BLaER1 treated with 17β-estradiol and CSF1 and Interleukin-3, amounts not matched to agents 10 nM and 100 nM (cell line): ENCODE data around the gene AP3D1.

ENCODE experiments used
- H3K27ac ChIP-seq, 11 experiments: shearing (Covaris generic); formaldehyde crosslinking; 2 replicates each; pipeline ENCODE4 v1.8.1; 2022
- H3K27me3 ChIP-seq, 11 experiments: shearing (Covaris generic); formaldehyde crosslinking; 2 replicates each; pipeline ENCODE4 v1.8.1; 2022
- H3K36me3 ChIP-seq, 11 experiments: shearing (Covaris generic); formaldehyde crosslinking; 2 replicates each; pipeline ENCODE4 v1.8.1; 2022
- H3K4me1 ChIP-seq, 10 experiments: shearing (Covaris generic); formaldehyde crosslinking; 2 replicates each; pipeline ENCODE4 v1.8.1; 2022
- H3K4me2 ChIP-seq, 11 experiments: shearing (Covaris generic); formaldehyde crosslinking; 2 replicates each; pipeline ENCODE4 v1.8.1; 2022
- H3K4me3 ChIP-seq, 10 experiments: shearing (Covaris generic); formaldehyde crosslinking; 2 replicates each; pipeline ENCODE4 v1.8.1; 2022
- H3K9ac ChIP-seq, 11 experiments: shearing (Covaris generic); formaldehyde crosslinking; 2 replicates each; pipeline ENCODE4 v1.8.1; 2022
- H3K9me3 ChIP-seq, 11 experiments: shearing (Covaris generic); formaldehyde crosslinking; replicated peaks in 1 of 11; 2 replicates each; pipeline ENCODE4 v1.8.1; 2022
- H4K20me1 ChIP-seq, 11 experiments: shearing (Covaris generic); formaldehyde crosslinking; 2 replicates each; pipeline ENCODE4 v1.8.1; 2022
- Cebpa-rat ChIP-seq, 11 experiments: shearing (Covaris generic); IDR thresholded peaks; 2 replicates each; pipeline ENCODE4 v1.8.1; 2022

Gene AP3D1

GRCh38 chr19:2070436-2070827 lies 80.9 kb downstream of the AP3D1 start:
- Histone ChIP-seq H3K9me3 (peaks cover 0 to 6% (median 0%) of the 10 kb centered on the region in 11 experiments; a peak in 1 of 22 replicates), H3K36me3 (peaks cover 27 to 65% (median 49%) of the 10 kb centered on the region in 11 experiments), H3K4me2 (peak overlapping the region in 8 of 11 experiments; percentile 22 to 70 (median 40); a peak in 11 of 22 replicates), H3K27me3 (no peaks in the 10 kb centered on the region), H4K20me1 (peaks cover 0 to 49% (median 0%) of the 10 kb centered on the region in 11 experiments; a peak in 6 of 22 replicates), H3K9ac (peak overlapping the region in 5 of 11 experiments; percentile 4 to 59 (median 30); a peak in 5 of 22 replicates), H3K4me1 (peaks cover 49 to 76% (median 61%) of the 10 kb centered on the region in 10 experiments), H3K27ac (peak overlapping the region in 5 of 11 experiments; percentile 3 to 52 (median 7); a peak in 6 of 22 replicates), H3K4me3 (no peak overlapping the region)
- no peak for TF ChIP-seq Cebpa-rat (IDR thresholded peaks at IDR 0.05)

- Histone ChIP-seq H3K27ac (peak overlapping the region in 4 of 11 experiments; percentile 7 to 47 (median 10); a peak in 3 of 22 replicates), H4K20me1 (peaks cover 0 to 19% (median 0%) of the 10 kb centered on the region in 11 experiments; a peak in 4 of 22 replicates), H3K36me3 (peaks cover 0 to 15% (median under 1%) of the 10 kb centered on the region in 11 experiments; a peak in 9 of 22 replicates), H3K27me3 (no peaks in the 10 kb centered on the region), H3K9me3 (no peaks in the 10 kb centered on the region), H3K9ac (peak overlapping the region in 8 of 11 experiments; percentile 8 to 62 (median 28); a peak in 10 of 22 replicates), H3K4me1 (peaks cover 41 to 72% (median 65%) of the 10 kb centered on the region in 10 experiments), H3K4me2 (peak overlapping the region in 10 of 11 experiments; percentile 1 to 100 (median 99); a peak in 19 of 22 replicates), H3K4me3 (no peak overlapping the region)
- TF ChIP-seq Cebpa-rat (IDR thresholded peaks at IDR 0.05), result no peak
Observed at GRCh38 chr19:2064788-2065524, 86.4 kb downstream of the AP3D1 start.

- Histone ChIP-seq H4K20me1 (peaks cover 0 to 14% (median 0%) of the 10 kb centered on the region in 11 experiments; a peak in 4 of 22 replicates), H3K9me3 (no peaks in the 10 kb centered on the region), H3K9ac (peak overlapping the region in 8 of 11 experiments; percentile 8 to 62 (median 28); a peak in 8 of 22 replicates), H3K4me3 (no peak overlapping the region), H3K27ac (peak overlapping the region in 4 of 11 experiments; percentile 7 to 47 (median 10); a peak in 3 of 22 replicates), H3K27me3 (no peaks in the 10 kb centered on the region), H3K4me1 (peaks cover 41 to 72% (median 65%) of the 10 kb centered on the region in 10 experiments), H3K4me2 (peak overlapping the region in 10 of 11 experiments; percentile 1 to 100 (median 99); a peak in 19 of 22 replicates), H3K36me3 (peaks cover 0 to 11% (median 0%) of the 10 kb centered on the region in 11 experiments; a peak in 6 of 22 replicates)
- TF ChIP-seq Cebpa-rat (IDR thresholded peaks at IDR 0.05), result no peak
Observed at GRCh38 chr19:2064395-2064787, 87.0 kb downstream of the AP3D1 start.

GRCh38 chr19:2063824-2064223 lies 87.5 kb downstream of the AP3D1 start:
- Histone ChIP-seq H3K36me3 (peaks cover 0 to 5% (median 0%) of the 10 kb centered on the region in 11 experiments; a peak in 3 of 22 replicates), H3K9ac (peak overlapping the region in 4 of 11 experiments; percentile 22 to 62 (median 38); a peak in 2 of 22 replicates), H3K9me3 (no peaks in the 10 kb centered on the region), H3K4me2 (peak overlapping the region in 10 of 11 experiments; percentile 1 to 100 (median 99); a peak in 18 of 22 replicates), H3K27ac (0 out of 22 replicates have a peak overlapping the region, but pooled peaks of 2 of the 11 experiments have one; percentile 9 to 10), H3K4me1 (peaks cover 42 to 72% (median 66%) of the 10 kb centered on the region in 10 experiments), H4K20me1 (peaks cover 0 to 8% (median 0%) of the 10 kb centered on the region in 11 experiments; a peak in 2 of 22 replicates), H3K27me3 (no peaks in the 10 kb centered on the region), H3K4me3 (no peak overlapping the region)
- no peak for TF ChIP-seq Cebpa-rat (IDR thresholded peaks at IDR 0.05)

GRCh38 chr19:2062770-2063169 lies 88.6 kb downstream of the AP3D1 start:
- Histone ChIP-seq H3K9me3 (no peaks in the 10 kb centered on the region), H3K27me3 (no peaks in the 10 kb centered on the region), H3K9ac (peak overlapping the region in 4 of 11 experiments; percentile 88 to 90 (median 89); a peak in 6 of 22 replicates), H3K36me3 (no peaks in the 10 kb centered on the region), H3K4me1 (peaks cover 52 to 74% (median 69%) of the 10 kb centered on the region in 10 experiments), H3K27ac (peak overlapping the region in 5 of 11 experiments; percentile 90 to 92 (median 91); a peak in 6 of 22 replicates), H4K20me1 (peaks cover 0 to 3% (median 0%) of the 10 kb centered on the region in 11 experiments; a peak in 1 of 22 replicates), H3K4me2 (peak overlapping the region; percentile 91 to 100 (median 99)), H3K4me3 (peak overlapping the region in 1 of 10 experiments; percentile 68; a peak in 1 of 20 replicates)
- no peak for TF ChIP-seq Cebpa-rat (IDR thresholded peaks at IDR 0.05)

GRCh38 chr19:2062389-2062729 lies 89.0 kb downstream of the AP3D1 start:
- Histone ChIP-seq H3K4me1 (peaks cover 56 to 78% (median 72%) of the 10 kb centered on the region in 10 experiments), H3K4me3 (peak overlapping the region; percentile 55 to 80 (median 68)), H3K36me3 (no peaks in the 10 kb centered on the region), H3K27me3 (no peaks in the 10 kb centered on the region), H3K4me2 (peak overlapping the region; percentile 91 to 100 (median 99)), H4K20me1 (no peaks in the 10 kb centered on the region), H3K9me3 (no peaks in the 10 kb centered on the region), H3K9ac (peak overlapping the region; percentile 80 to 95 (median 89); a peak in 21 of 22 replicates), H3K27ac (peak overlapping the region in 10 of 11 experiments; percentile 88 to 97 (median 92); a peak in 18 of 22 replicates)
- TF ChIP-seq Cebpa-rat (IDR thresholded peaks at IDR 0.05), result no peak

- peak overlapping the region; percentile 80 to 97 (median 92) for H3K27ac ChIP-seq
- no peaks in the 10 kb centered on the region for H4K20me1 ChIP-seq
- peak overlapping the region; percentile 55 to 80 (median 68) for H3K4me3 ChIP-seq
- no peaks in the 10 kb centered on the region for H3K36me3 ChIP-seq
- H3K4me1 ChIP-seq, result peaks cover 63 to 81% (median 78%) of the 10 kb centered on the region in 10 experiments
- peak overlapping the region; percentile 80 to 95 (median 89) for H3K9ac ChIP-seq
- no peaks in the 10 kb centered on the region for H3K9me3 ChIP-seq
- 0 out of 22 replicates have a peak, but pooled peaks of 1 of the 11 experiments have one; percentile 9 for TF ChIP-seq Cebpa-rat (IDR thresholded peaks at IDR 0.05)
- peak overlapping the region; percentile 96 to 100 (median 99) for H3K4me2 ChIP-seq
- no peaks in the 10 kb centered on the region for H3K27me3 ChIP-seq
Observed at GRCh38 chr19:2061495-2062388, 89.6 kb downstream of the AP3D1 start.
